ENCODE measurements around the gene CPT1C.

GRCh38 chr19:49652551-49653465 lies 38.1 kb upstream of the CPT1C start:
- no peak for TF ChIP-seq CTCF (IDR thresholded peaks at IDR 0.05)
- TF ChIP-seq JUN (IDR thresholded peaks at IDR 0.05) = no peak
- TF ChIP-seq EP300 (IDR thresholded peaks at IDR 0.05) = no peak
- TF ChIP-seq, protein P1, sequence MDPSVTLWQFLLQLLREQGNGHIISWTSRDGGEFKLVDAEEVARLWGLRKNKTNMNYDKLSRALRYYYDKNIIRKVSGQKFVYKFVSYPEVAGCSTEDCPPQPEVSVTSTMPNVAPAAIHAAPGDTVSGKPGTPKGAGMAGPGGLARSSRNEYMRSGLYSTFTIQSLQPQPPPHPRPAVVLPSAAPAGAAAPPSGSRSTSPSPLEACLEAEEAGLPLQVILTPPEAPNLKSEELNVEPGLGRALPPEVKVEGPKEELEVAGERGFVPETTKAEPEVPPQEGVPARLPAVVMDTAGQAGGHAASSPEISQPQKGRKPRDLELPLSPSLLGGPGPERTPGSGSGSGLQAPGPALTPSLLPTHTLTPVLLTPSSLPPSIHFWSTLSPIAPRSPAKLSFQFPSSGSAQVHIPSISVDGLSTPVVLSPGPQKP (IDR thresholded peaks at IDR 0.05; ENCODE audit: low read depth, low read length) = no peak
- no peak for TF ChIP-seq CEBPB (IDR thresholded peaks at IDR 0.05)
